Inferior parietal cortex (tissue), 1 donor: Measurements from ENCODE around the gene RABL2A.
"Not testable (repeated sequence)": the region's sequence is repeated elsewhere in the genome, so short reads cannot be mapped to it uniquely, and the experiment has no call there.

Experiments
- DNase-seq: peaks from one replicate; pipeline ENCODE4 v3.0.0-alpha.2; 2016; ENCODE audit errors: extremely low spot score

The RABL2A gene

GRCh38 chr2:113609822-113610221 is 17.2 kb upstream of the RABL2A start:
- not testable (repeated sequence) for DNase-seq

DNA sequence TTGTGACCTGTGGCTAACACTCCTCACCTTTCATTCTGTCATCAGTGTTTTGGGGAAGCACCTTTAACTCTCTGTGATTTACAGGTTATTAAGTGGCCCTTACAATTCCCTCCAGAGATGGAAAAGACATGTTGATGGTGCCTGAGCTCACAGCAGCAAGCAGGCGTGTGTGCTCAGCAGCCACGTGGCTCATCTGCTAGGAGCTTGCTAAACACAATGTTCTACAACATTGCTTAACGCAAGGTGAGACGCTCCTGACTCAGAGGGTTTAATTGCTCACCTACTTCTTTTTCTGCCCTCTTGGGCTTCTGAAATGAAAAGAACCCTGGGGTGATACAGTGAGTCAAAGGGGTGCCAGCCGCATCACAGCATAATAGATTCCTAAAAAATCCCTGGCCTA is 6.1 kb upstream of the RABL2A start:
- not testable (repeated sequence) for DNase-seq

- not testable (repeated sequence) for DNase-seq
Measured at GRCh38 chr2:113625906-113626305, 1.2 kb upstream of the RABL2A start.

- not testable (repeated sequence) for DNase-seq
Measured at GRCh38 chr2:113632849-113633345, 5.8 kb downstream of the RABL2A start.

- DNase-seq = not testable (repeated sequence)
Measured at GRCh38 chr2:113635358-113635757, 8.3 kb downstream of the RABL2A start.

DNA sequence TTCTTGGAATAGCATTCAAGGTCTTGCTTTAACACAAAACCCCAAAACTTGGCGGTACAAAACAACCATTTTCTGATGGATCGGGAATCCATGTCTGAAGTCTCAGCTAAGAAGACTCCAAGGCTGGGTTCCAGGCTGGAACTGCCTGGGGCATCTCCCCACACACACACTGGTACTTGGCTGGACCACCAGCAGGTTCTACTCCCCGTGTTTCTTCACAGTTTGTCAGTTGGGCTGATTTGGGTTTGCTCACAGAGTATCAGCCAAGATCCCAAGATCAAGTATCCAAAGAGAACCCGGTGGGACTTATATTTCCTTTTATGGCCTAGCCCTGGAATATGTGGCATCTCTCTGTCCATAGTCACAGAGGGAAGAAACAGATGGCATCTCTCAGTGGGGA is 9.2 kb downstream of the RABL2A start:
- DNase-seq = not testable (repeated sequence)

- not testable (repeated sequence) for DNase-seq
Measured at GRCh38 chr2:113638084-113638483, 11.0 kb downstream of the RABL2A start.

DNA sequence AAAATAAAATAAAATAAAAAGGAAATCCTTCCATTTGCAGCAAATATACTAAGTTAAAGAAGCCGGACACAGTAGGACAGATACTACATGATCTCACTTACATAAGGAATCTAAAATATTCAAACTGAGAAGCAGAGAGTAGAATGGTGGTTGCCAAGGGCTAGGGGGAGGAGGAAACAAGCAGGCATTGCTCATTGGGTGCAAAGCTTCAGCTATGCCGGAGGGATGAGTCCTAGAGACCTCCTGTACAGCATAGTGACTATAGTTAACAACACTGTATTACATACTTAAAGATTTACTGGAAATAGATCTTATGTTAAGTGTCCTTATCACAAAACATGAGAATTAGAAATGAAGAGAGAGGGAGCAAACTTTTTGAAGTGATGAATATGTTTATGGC is 19.2 kb downstream of the RABL2A start:
- not testable (repeated sequence) for DNase-seq

DNA sequence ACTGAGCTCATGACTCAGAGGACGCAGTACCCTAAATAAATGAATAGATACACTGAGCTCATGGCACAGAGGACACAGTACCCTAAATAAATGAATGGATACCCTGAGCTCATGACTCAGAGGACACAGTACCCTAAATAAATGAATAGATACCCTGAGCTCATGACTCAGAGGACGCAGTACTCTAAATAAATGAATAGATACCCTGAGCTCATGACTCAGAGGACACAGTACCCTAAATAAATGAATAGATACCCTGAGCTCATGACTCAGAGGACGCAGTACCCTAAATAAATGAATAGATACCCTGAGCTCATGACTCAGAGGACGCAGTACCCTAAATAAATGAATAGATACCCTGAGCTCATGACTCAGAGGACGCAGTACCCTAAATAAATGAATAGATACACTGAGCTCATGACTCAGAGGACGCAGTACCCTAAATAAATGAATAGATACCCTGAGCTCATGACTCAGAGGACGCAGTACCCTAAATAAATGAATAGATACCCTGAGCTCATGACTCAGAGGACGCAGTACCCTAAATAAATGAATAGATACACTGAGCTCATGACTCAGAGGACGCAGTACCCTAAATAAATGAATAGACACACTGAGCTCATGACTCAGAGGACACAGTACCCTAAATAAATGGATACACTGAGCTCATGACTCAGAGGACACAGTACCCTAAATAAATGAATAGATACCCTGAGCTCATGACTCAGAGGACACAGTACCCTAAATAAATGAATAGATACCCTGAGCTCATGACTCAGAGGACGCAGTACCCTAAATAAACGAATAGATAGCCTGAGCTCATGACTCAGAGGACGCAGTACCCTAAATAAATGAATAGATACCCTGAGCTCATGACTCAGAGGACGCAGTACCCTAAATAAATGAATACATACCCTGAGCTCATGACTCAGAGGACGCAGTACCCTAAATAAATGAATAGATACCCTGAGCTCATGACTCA is 24.1 kb downstream of the RABL2A start:
- not testable (repeated sequence) for DNase-seq

GRCh38 chr2:113652599-113652998 is 25.5 kb downstream of the RABL2A start:
- not testable (repeated sequence) for DNase-seq

GRCh38 chr2:113656031-113656624 is 29.1 kb downstream of the RABL2A start:
- not testable (repeated sequence) for DNase-seq

- DNase-seq = not testable (repeated sequence)
Measured at GRCh38 chr2:113657735-113658134, 30.7 kb downstream of the RABL2A start.

- not testable (repeated sequence) for DNase-seq
Measured at GRCh38 chr2:113663285-113664060, 36.4 kb downstream of the RABL2A start.

GRCh38 chr2:113664761-113665533 is 37.9 kb downstream of the RABL2A start:
- not testable (repeated sequence) for DNase-seq

GRCh38 chr2:113669013-113669412 is 41.9 kb downstream of the RABL2A start:
- not testable (repeated sequence) for DNase-seq

DNA sequence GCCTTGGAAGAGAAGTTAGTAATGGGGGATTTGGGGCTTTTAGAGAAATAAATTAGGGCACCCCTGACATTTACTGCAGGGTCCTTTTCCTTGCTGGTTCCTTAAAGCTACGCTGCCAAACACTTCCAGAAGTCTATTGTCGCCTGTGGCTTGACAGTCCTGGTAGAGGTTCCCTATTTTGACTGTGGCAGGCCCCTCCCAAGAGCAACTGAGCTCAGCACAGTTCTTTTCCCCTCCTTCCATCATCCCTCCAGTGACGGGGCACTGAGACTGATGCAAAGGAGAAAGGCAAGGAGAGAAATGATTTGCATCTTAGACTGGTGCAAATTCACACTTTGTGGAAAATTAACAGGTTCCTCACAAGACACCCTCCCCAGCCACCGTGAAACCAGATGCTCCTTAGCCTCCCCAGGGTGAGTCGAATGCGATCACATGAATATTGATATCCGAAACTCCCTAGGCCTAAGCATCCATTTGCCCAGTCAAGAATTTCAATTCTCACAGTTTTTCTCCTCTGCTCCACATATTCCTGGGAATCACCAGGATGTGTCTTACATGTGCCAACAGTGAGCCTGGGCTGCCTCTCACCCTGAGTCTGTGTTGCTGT is 45.4 kb downstream of the RABL2A start:
- no peak for DNase-seq

DNA sequence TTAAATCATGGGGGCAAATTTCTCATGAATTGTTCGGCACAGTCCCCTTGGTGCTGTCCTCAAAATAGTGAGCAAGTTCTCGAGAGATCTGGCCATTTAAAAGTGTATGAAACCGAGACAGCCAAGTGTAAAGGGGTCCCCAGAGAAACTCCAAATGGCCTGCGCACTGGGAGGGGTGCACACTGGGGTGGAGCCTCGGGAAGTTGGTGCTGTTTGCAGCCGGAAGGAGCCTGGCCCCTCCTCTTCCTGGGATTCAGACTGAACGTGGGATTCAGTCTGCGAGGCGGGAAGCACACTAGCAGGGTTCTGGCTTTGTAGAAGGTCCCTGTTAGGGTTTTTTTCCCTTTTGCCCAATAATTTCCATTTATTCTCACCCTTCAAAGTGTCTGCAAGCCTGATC is 48.8 kb downstream of the RABL2A start:
- no peak for DNase-seq

DNA sequence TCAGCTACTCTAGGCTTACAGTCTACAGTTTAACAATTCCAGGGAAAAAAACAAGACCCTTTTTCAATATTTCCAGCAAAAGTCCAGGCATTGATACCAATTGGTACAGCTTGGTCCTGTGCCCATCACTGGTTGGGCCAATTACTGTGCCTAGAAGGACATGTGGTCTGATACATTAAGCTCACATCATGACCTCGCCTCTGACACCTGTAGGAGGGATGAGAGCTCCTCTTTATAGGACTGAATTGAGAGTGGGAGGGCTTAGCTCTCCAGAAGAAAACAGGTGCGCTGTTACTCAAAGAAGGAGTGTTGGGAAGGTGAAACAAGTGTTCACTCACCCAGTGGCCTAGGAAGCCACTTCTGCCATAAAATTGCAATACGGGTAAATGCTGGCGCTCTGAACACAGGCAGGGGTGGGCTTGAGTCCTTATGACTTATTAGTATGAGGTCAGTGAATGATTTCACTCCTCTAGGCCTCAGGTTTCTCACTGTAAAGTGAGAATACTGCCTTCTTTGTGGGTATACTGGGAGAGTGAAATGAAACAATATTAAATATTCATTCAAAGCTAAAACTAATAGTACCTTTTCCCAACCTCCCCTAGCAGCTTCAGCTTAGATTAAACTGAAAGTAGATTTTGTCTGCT is 49.7 kb downstream of the RABL2A start:
- no peak for DNase-seq

GRCh38 chr2:113677330-113677729 is 50.3 kb downstream of the RABL2A start:
- DNase-seq = no peak

- no peak for DNase-seq
Measured at GRCh38 chr2:113679457-113679856, 52.4 kb downstream of the RABL2A start.
